ENCODE data around the gene YIPF6.

- no peak for TF ChIP-seq CTCF (IDR thresholded peaks at IDR 0.05)
- no peak for TF ChIP-seq POLR2A (IDR thresholded peaks at IDR 0.05)
Observed at GRCh38 chrX:68536884-68537283, 38.0 kb downstream of the YIPF6 start.

All from testis (tissue), 2 donors.